ENCODE results near the gene ABHD1. TPM values are rescaled to one million over a fixed set of nuclear protein-coding genes. Genes with fewer than 3 reads are reported as not detected.
"Not testable (repeated sequence)": the region's sequence is repeated elsewhere in the genome, so short reads cannot be mapped to it uniquely, and the experiment has no call there.

Gene ABHD1
- total and polyA plus RNA-seq, 4 donors: 0.77 to 2.9 (median 1.6) TPM

DNA sequence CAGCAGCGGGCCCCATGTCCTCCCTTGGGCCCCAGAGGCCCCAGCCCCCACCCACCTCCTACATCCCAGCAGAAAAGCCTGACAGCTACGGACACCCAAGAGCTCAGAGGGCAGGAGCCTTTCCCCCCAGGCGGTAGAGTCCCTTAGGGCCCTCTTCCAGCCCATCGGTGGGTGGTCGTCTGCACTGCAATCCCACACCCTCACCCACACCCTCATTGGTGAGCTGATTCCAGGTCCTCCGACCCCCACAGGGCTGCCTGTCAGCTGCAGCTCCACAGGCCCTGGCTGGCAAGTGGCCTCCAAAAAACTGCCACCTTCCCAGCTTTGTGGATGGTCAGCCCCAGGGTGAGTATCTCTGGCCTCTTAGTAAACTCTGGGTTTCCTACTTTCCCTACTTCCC, 35.7 kb downstream of the ABHD1 start:
- no peak for DNase-seq (ENCODE audit: low read depth in 4 of 6, low spot score in 6 of 6)
- WGBS (ENCODE audit: insufficient coverage): 75% methylated on average over 6 of the region's 6 CpGs

DNA sequence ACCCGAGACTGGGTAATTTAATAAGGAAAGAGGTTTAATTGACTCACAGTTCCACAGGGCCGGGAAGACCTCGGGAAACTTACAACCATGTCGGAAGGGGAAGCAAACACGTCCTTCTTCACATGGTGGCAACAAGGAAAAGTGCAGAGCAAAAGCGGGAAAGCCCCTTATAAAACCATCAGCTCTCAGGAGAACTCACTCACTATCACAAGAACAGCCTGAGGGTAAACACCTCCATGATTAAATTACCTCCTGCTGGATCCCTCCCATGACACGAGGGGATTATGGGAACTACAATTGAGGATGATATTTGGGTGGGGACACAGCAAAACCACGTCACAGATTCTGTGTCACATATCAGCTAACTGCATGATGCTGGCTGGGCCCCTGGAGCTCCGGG, 36.6 kb downstream of the ABHD1 start:
- no peak for DNase-seq (ENCODE audit: low read depth in 4 of 6, low spot score in 6 of 6)
- no peak overlapping the region for H3K27ac ChIP-seq (ENCODE audit: low read depth, low read length)
- WGBS (ENCODE audit: insufficient coverage): 81% methylated on average over 6 of the region's 9 CpGs
- no peaks in the 10 kb centered on the region for H3K36me3 ChIP-seq (ENCODE audit: control insufficient read depth, insufficient read depth, low read length)
- no peaks in the 10 kb centered on the region for H3K27me3 ChIP-seq (ENCODE audit: control insufficient read depth, insufficient read depth, low read length)
- no peaks in the 10 kb centered on the region for H3K9me3 ChIP-seq (ENCODE audit: control insufficient read depth, insufficient read depth, low read length)
- no peaks in the 10 kb centered on the region for H3K4me1 ChIP-seq (ENCODE audit: control insufficient read depth, insufficient read depth, low read length)
- no peak overlapping the region for H3K4me3 ChIP-seq (ENCODE audit: low read depth, low read length)

More for the DNA sequence above, 35.7 kb downstream of the ABHD1 start:
- H3K27me3 ChIP-seq (ENCODE audit: control insufficient read depth, insufficient read depth, low read length): no peaks in the 10 kb centered on the region
- no peaks in the 10 kb centered on the region for H3K36me3 ChIP-seq (ENCODE audit: control insufficient read depth, insufficient read depth, low read length)
- no peaks in the 10 kb centered on the region for H3K9me3 ChIP-seq (ENCODE audit: control insufficient read depth, insufficient read depth, low read length)
- no peak overlapping the region for H3K4me3 ChIP-seq (ENCODE audit: low read depth, low read length)
- no peaks in the 10 kb centered on the region for H3K4me1 ChIP-seq (ENCODE audit: control insufficient read depth, insufficient read depth, low read length)
- no peak overlapping the region for H3K27ac ChIP-seq (ENCODE audit: low read depth, low read length)

DNA sequence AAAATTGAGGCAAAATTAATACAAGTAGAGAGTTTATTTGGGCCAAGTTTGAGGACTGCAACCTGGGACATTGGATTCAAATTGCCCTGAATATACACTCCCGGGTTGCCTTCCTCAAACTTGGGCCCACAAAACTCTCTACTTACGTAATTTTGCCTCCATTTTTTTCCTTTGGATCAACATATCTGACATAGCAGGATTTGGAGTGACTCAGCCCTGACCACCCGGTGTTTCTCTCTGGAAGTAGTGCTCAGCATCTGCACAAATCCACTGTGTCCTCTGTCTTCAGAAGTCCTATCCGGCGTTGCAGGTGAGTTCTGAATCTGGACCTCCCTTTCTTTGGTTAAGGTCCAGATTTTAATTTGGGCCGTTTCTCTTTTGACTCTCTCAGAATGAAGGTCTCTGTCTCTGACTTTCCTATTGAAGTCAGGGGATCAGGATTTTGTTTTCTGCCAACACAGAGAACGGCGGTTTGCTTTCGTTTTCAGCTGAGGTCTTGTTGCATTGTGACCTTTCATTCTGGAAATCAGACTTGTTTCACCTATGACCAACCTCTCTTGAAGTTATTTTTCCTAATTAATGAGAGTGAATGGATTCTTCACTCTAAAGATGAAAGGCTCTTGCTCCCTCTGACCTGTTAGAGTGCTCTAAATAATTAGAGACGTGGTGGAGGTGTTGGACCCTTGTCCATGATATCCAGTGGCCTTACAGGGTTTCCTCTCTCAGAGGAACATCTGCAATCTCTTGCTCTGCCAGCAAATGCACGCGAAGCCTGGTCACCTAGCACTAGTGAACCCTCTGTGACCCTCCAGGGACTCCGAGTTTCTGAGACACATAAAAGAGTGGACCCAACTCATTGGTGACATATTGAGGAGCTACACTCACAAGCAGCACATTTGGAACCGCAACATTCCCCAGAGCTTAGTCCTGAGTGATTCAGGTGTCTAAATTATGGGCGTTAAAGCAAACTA, 38.8 kb downstream of the ABHD1 start:
- H3K27me3 ChIP-seq (ENCODE audit: control insufficient read depth, insufficient read depth, low read length): no peaks in the 10 kb centered on the region
- 92% methylated on average over 12 of the region's 15 CpGs for WGBS (ENCODE audit: insufficient coverage)
- H3K4me1 ChIP-seq (ENCODE audit: control insufficient read depth, insufficient read depth, low read length): no peaks in the 10 kb centered on the region
- no peaks in the 10 kb centered on the region for H3K36me3 ChIP-seq (ENCODE audit: control insufficient read depth, insufficient read depth, low read length)
- no peaks in the 10 kb centered on the region for H3K9me3 ChIP-seq (ENCODE audit: control insufficient read depth, insufficient read depth, low read length)
- H3K27ac ChIP-seq (ENCODE audit: low read depth, low read length): no peak overlapping the region
- no peak overlapping the region for H3K4me3 ChIP-seq (ENCODE audit: low read depth, low read length)
- DNase-seq (ENCODE audit: low read depth in 4 of 6, low spot score in 6 of 6): no peak

DNA sequence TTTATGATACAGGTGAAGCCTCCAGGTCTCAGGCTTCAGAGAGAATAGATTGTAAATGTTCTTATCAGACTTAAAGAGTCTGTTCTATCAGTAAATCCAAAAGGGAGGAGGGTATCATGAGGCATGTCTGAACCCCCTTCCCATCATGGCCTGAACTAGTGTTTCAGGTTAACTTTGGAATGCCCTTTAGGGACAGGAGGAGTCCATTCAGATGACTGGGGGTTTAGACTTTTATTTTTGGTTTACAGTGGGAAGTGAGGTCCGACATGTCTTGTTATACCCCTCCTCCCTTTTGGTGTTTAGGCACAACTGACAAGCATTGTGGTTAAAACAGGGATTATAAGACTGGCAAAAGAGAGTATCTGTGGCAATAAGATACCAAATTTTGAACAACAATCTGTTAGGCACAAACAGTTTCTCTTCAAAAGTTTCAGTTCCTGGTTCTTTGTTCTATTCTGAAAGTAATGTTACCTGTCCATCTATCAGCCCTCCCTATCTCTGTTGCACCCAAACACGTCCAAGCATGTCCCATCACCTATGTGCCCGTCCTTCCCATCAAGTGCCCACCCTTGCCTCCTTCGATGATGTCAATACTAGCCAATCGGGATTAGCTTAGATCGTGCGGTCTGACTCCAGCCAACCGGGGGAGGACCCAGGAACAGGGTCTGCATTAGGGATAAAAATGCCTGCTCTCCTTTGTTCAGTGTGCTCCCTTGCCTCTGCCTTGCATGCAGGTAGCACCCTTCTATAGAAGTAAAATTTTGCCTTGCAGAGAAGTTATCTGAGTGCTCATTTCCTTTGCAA, 41.5 kb downstream of the ABHD1 start:
- no peak for DNase-seq (ENCODE audit: low read depth in 4 of 6, low spot score in 6 of 6)
- 89% methylated on average over 7 of the region's 8 CpGs for WGBS (ENCODE audit: insufficient coverage)
- no peaks in the 10 kb centered on the region for H3K9me3 ChIP-seq (ENCODE audit: control insufficient read depth, insufficient read depth, low read length)
- H3K4me1 ChIP-seq (ENCODE audit: control insufficient read depth, insufficient read depth, low read length): peaks cover 5% of the 10 kb centered on the region
- H3K4me3 ChIP-seq (ENCODE audit: low read depth, low read length): no peak overlapping the region
- peaks cover 5% of the 10 kb centered on the region for H3K27me3 ChIP-seq (ENCODE audit: control insufficient read depth, insufficient read depth, low read length)
- no peaks in the 10 kb centered on the region for H3K36me3 ChIP-seq (ENCODE audit: control insufficient read depth, insufficient read depth, low read length)
- H3K27ac ChIP-seq (ENCODE audit: low read depth, low read length): no peak overlapping the region

- WGBS (ENCODE audit: insufficient coverage): 100% methylated on average over 1 of the region's 6 CpGs
- Histone ChIP-seq H3K9me3 (ENCODE audit: control insufficient read depth, insufficient read depth, low read length) (no peaks in the 10 kb centered on the region), H3K4me3 (ENCODE audit: low read depth, low read length) (no peak overlapping the region), H3K27ac (ENCODE audit: low read depth, low read length) (no peak overlapping the region), H3K36me3 (ENCODE audit: control insufficient read depth, insufficient read depth, low read length) (no peaks in the 10 kb centered on the region), H3K4me1 (ENCODE audit: control insufficient read depth, insufficient read depth, low read length) (peaks cover 11% of the 10 kb centered on the region), H3K27me3 (ENCODE audit: control insufficient read depth, insufficient read depth, low read length) (peaks cover 5% of the 10 kb centered on the region)
- DNase-seq (ENCODE audit: low read depth in 4 of 6, low spot score in 6 of 6): no peak
Observed at GRCh38 chr2:27170581-27171337, 47.1 kb downstream of the ABHD1 start.

DNA sequence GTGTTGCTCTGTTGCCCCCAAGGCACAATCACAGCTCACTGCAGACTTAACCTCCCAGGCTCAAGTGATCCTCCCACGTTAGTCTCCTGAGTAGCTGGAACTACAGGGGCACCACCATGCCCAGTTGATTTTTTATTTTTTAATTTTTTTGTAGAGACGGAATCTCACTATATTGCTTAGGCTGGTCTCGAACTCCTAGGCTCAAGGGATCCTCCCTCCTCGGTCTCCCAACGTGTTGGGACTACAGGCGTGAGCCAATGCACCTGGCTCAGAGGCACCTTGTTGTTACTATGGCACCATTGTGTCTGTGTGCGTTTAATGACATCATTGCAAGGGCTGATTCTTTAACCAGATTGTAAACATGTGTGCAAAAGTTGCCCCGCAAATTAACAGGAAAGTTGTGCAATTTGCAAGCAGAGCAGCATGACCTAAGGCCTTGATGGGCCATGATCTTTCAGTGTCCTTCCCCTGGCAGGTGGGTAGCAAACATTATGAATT, 47.8 kb downstream of the ABHD1 start:
- DNase-seq (ENCODE audit: low read depth in 4 of 6, low spot score in 6 of 6): no peak
- Histone ChIP-seq H3K36me3 (ENCODE audit: control insufficient read depth, insufficient read depth, low read length) (no peaks in the 10 kb centered on the region), H3K27me3 (ENCODE audit: control insufficient read depth, insufficient read depth, low read length) (peaks cover 5% of the 10 kb centered on the region), H3K4me3 (ENCODE audit: low read depth, low read length) (no peak overlapping the region), H3K4me1 (ENCODE audit: control insufficient read depth, insufficient read depth, low read length) (peaks cover 11% of the 10 kb centered on the region), H3K27ac (ENCODE audit: low read depth, low read length) (no peak overlapping the region), H3K9me3 (ENCODE audit: control insufficient read depth, insufficient read depth, low read length) (no peaks in the 10 kb centered on the region)
- WGBS (ENCODE audit: insufficient coverage): 86% methylated on average over 6 of the region's 8 CpGs

- H3K27me3 ChIP-seq (ENCODE audit: control insufficient read depth, insufficient read depth, low read length): peaks cover 5% of the 10 kb centered on the region
- H3K9me3 ChIP-seq (ENCODE audit: control insufficient read depth, insufficient read depth, low read length): no peaks in the 10 kb centered on the region
- no peak overlapping the region for H3K27ac ChIP-seq (ENCODE audit: low read depth, low read length)
- peaks cover 10% of the 10 kb centered on the region for H3K4me1 ChIP-seq (ENCODE audit: control insufficient read depth, insufficient read depth, low read length)
- DNase-seq (ENCODE audit: low read depth in 4 of 6, low spot score in 6 of 6): peak in 2 of 6 donors; percentile 26 to 31
- no peaks in the 10 kb centered on the region for H3K36me3 ChIP-seq (ENCODE audit: control insufficient read depth, insufficient read depth, low read length)
- 56% methylated on average over 6 of the region's 6 CpGs for WGBS (ENCODE audit: insufficient coverage)
- H3K4me3 ChIP-seq (ENCODE audit: low read depth, low read length): no peak overlapping the region
Observed at GRCh38 chr2:27174638-27175037, 51.0 kb downstream of the ABHD1 start.

GRCh38 chr2:27175330-27175729, 51.7 kb downstream of the ABHD1 start:
- Histone ChIP-seq H3K4me3 (ENCODE audit: low read depth, low read length) (no peak overlapping the region), H3K4me1 (ENCODE audit: control insufficient read depth, insufficient read depth, low read length) (peaks cover 4% of the 10 kb centered on the region), H3K27me3 (ENCODE audit: control insufficient read depth, insufficient read depth, low read length) (no peaks in the 10 kb centered on the region), H3K27ac (ENCODE audit: low read depth, low read length) (no peak overlapping the region), H3K36me3 (ENCODE audit: control insufficient read depth, insufficient read depth, low read length) (no peaks in the 10 kb centered on the region), H3K9me3 (ENCODE audit: control insufficient read depth, insufficient read depth, low read length) (no peaks in the 10 kb centered on the region)
- no peak for DNase-seq (ENCODE audit: low read depth in 4 of 6, low spot score in 6 of 6)
- 85% methylated on average over 4 of the region's 8 CpGs for WGBS (ENCODE audit: insufficient coverage)

GRCh38 chr2:27175781-27176180, 52.2 kb downstream of the ABHD1 start:
- H3K4me3 ChIP-seq (ENCODE audit: low read depth, low read length); H3K9me3 ChIP-seq (ENCODE audit: control insufficient read depth, insufficient read depth, low read length); DNase-seq (ENCODE audit: low read depth in 4 of 6, low spot score in 6 of 6); H3K4me1 ChIP-seq (ENCODE audit: control insufficient read depth, insufficient read depth, low read length); H3K27me3 ChIP-seq (ENCODE audit: control insufficient read depth, insufficient read depth, low read length); H3K27ac ChIP-seq (ENCODE audit: low read depth, low read length); H3K36me3 ChIP-seq (ENCODE audit: control insufficient read depth, insufficient read depth, low read length): not testable (repeated sequence)
- WGBS (ENCODE audit: insufficient coverage): no CpG with 5 or more reads among the region's 4 CpGs

All from spinal cord (tissue), 10 donors.